GM13977 (cell line): ENCODE data around the gene CD101.
A peak's percentile ranks its signal among the peaks of the same experiment; 100 is the strongest.

Source experiments
- DNase-seq: peaks from one replicate; pipeline ENCODE4 v3.0.0; 2012; ENCODE audit warnings: low spot score
- in situ Hi-C: fragments of 300-500 bp; cut with MboI; formaldehyde crosslinking; loops from one replicate; pipeline ENCODE4 v1.12.0; 2022; ENCODE audit warnings: low sequenced_read_pairs, low pct_unique_long_range_greater_than_20kb, mixed read lengths, inconsistent platforms; ENCODE audit not compliant: unreplicated experiment
- TF ChIP-seq, protein P1 (sequence below): IDR thresholded peaks from 2 replicates; pipeline ENCODE4 v1.5.1; 2012; ENCODE audit warnings: mild to moderate bottlenecking, control low read depth; ENCODE audit not compliant: insufficient read depth; ENCODE audit errors: extremely low read depth, missing control alignments

Gene CD101, protein sequence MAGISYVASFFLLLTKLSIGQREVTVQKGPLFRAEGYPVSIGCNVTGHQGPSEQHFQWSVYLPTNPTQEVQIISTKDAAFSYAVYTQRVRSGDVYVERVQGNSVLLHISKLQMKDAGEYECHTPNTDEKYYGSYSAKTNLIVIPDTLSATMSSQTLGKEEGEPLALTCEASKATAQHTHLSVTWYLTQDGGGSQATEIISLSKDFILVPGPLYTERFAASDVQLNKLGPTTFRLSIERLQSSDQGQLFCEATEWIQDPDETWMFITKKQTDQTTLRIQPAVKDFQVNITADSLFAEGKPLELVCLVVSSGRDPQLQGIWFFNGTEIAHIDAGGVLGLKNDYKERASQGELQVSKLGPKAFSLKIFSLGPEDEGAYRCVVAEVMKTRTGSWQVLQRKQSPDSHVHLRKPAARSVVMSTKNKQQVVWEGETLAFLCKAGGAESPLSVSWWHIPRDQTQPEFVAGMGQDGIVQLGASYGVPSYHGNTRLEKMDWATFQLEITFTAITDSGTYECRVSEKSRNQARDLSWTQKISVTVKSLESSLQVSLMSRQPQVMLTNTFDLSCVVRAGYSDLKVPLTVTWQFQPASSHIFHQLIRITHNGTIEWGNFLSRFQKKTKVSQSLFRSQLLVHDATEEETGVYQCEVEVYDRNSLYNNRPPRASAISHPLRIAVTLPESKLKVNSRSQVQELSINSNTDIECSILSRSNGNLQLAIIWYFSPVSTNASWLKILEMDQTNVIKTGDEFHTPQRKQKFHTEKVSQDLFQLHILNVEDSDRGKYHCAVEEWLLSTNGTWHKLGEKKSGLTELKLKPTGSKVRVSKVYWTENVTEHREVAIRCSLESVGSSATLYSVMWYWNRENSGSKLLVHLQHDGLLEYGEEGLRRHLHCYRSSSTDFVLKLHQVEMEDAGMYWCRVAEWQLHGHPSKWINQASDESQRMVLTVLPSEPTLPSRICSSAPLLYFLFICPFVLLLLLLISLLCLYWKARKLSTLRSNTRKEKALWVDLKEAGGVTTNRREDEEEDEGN

DNA sequence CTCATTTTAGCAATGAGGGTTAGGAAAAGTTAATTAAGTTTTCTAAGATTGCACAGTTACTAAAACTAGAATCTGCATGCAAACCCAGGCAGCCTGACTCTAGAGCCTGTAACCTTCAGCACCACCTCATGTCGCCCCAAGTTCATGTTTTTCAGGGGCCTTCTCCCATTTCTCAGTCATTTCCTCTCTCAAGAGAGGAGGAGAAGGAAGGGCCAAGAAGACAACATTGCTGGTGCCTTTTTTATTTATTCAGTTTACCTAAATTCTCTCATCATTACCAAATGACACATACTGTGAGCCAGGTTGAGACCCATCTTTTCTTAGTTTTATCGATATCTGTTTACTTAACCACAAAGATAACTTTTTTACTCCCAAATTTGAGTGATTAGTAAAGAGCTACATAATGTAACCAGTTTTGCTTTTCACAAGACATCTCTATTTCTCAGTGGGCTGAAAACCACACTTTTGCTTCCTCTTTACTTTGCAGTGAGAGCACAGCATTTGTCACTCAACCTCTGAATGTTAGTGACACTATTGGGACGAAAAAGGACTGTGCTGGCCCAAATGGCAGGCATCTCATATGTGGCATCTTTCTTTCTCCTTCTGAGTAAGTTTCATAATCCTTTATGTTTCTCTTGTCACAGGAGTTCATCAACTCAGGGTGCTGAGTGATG is at the start of gene CD101:
CD101 (plus strand) TSS at position 507 of the 674 bp plus-strand sequence; CDS start at position 565, 58 bp downstream.
- in situ Hi-C loops, result no loop called here
- DNase-seq, result peak; percentile 69
- TF ChIP-seq, protein P1, sequence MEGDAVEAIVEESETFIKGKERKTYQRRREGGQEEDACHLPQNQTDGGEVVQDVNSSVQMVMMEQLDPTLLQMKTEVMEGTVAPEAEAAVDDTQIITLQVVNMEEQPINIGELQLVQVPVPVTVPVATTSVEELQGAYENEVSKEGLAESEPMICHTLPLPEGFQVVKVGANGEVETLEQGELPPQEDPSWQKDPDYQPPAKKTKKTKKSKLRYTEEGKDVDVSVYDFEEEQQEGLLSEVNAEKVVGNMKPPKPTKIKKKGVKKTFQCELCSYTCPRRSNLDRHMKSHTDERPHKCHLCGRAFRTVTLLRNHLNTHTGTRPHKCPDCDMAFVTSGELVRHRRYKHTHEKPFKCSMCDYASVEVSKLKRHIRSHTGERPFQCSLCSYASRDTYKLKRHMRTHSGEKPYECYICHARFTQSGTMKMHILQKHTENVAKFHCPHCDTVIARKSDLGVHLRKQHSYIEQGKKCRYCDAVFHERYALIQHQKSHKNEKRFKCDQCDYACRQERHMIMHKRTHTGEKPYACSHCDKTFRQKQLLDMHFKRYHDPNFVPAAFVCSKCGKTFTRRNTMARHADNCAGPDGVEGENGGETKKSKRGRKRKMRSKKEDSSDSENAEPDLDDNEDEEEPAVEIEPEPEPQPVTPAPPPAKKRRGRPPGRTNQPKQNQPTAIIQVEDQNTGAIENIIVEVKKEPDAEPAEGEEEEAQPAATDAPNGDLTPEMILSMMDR, result no peak

DNA sequence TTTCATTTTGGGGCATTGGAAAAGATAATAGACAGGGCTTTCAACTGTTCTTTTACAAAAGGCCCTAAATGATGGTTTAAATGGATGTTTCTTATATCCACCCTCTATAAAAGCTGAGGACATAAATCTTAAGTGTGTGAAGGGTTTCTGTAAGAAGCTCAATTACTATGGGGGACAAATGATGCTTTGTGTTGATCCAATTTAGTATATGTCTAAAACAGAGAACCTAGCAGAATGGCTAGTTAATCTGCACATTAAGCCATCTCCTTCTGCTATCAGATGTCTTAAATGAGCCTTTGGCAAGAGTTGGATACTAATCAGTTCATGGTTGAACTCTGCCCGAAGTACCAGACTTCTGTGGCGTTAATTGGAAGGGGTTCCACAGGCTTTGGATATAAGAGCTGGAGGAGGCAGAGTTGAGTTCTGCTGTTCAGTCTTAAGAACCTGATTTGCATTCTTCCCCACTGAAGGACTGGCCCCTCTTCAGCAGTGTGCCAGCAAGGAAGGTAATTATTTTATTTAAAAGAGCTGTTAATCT is 48.8 kb upstream of the CD101 start:
- TF ChIP-seq, protein P1, result no peak
- in situ Hi-C loops, result no loop called here
- DNase-seq, result no peak

DNA sequence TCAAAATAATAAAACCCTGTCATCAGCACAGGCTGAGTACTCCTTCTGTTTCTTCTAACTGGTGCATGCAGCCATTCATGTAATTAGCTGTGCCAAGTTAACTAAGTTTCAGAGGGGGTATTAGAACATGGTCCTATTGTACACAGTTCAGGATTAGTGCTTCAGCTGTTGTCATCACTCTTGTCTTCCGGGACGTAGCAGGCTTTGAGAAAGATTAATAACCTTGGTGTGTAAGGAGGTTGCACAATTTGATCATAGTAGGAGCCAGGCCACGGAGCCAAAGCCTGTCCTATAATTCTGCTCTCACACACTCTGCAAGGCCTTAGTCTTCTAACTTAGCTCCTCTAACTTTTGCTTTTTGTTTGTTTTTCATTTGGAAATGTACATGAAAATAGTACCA is 47.1 kb upstream of the CD101 start:
- DNase-seq, result no peak
- TF ChIP-seq, protein P1, result no peak
- in situ Hi-C loops, result no loop called here

DNA sequence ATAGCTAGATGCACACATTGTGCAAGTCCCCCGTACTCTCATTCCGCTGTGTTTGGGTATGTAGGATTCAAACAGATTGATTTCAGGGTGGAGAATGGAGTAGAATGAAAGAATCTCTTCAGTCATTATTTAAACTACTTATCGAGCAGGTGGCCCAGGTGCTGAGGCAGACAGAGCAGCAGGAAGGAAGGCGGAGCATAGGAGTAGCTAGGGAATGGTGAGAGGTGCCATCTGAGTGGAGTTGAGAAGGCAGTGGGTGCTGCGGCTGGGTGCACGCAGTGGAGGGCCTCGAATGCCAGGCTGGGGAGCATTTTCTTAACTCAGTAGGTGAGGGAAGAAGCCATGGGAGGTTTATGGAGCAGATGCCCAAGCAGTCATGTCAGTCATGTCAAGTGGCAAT is 45.2 kb upstream of the CD101 start:
- no peak for DNase-seq
- in situ Hi-C loops, result no loop called here
- TF ChIP-seq, protein P1, result no peak

DNA sequence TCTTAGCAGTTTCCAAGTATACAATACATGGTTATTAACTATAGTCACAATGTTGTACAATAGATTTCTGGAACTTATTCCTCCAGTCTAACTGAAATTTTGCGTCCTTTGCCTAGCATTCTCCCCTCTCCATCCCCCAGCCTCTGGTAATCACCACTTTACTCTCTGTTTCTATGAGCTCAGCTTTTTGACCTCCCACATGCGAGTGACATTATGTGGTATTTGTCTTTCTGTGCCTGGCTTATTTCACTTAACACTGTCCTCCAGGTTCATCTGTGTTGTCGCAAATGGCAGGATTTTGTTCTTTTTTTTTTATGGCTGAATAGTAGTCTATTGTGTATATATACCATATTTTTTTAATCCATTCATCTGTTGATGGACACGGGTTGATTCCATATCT is 43.9 kb upstream of the CD101 start:
- TF ChIP-seq, protein P1, result no peak
- in situ Hi-C loops, result no loop called here
- DNase-seq, result no peak

DNA sequence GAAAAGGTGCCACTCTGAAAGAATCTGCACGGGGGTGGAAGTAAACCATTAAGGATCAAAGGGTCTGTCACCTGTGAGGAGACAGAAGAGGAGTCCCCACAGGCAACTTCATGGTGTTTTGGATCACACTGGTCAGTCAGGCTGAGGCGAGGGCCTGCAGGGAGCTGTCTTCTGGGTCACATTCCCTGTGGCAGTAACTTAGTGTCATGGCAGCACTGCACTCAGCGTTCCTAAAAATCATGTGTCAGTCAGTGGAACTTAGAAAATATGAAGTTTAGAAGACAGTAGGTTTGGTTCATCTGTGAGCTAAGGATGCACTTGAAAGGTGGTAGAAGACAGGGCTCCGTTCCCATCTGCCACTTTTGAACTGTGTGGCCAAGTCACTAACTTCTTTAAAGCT is 43.5 kb upstream of the CD101 start:
- TF ChIP-seq, protein P1, result no peak
- DNase-seq, result no peak
- in situ Hi-C loops, result no loop called here
